Activated naive CD4-positive, alpha-beta T cell treated with anti-CD3 and anti-CD28 coated beads, Interleukin-2, amount 50 U/mL, for 16 hours (primary cell): ENCODE results near the gene CCDC178.

Experiments
- DNase-seq: peaks from one replicate; pipeline ENCODE4 v3.0.0-alpha.2; 2020

Gene CCDC178

GRCh38 chr18:33113416-33113815, 327.1 kb downstream of the CCDC178 start:
- DNase-seq: no peak

GRCh38 chr18:33107511-33107910, 333.0 kb downstream of the CCDC178 start:
- no peak for DNase-seq

- DNase-seq: no peak
Observed at GRCh38 chr18:33101316-33101715, 339.2 kb downstream of the CCDC178 start.

GRCh38 chr18:33099626-33100025, 340.9 kb downstream of the CCDC178 start:
- no peak for DNase-seq

- no peak for DNase-seq
Observed at GRCh38 chr18:33097126-33097525, 343.4 kb downstream of the CCDC178 start.

GRCh38 chr18:33090461-33090860, 350.1 kb downstream of the CCDC178 start:
- DNase-seq: no peak

GRCh38 chr18:33076601-33077000, 363.9 kb downstream of the CCDC178 start:
- DNase-seq: no peak

- DNase-seq: no peak
Observed at GRCh38 chr18:33074125-33074524, 366.4 kb downstream of the CCDC178 start.

- DNase-seq: no peak
Observed at GRCh38 chr18:33062834-33063364, 377.6 kb downstream of the CCDC178 start.

- DNase-seq: no peak
Observed at GRCh38 chr18:33052886-33053285, 387.6 kb downstream of the CCDC178 start.

GRCh38 chr18:33051407-33051806, 389.1 kb downstream of the CCDC178 start:
- no peak for DNase-seq

- DNase-seq: no peak
Observed at GRCh38 chr18:33040213-33040612, 400.3 kb downstream of the CCDC178 start.

- no peak for DNase-seq
Observed at GRCh38 chr18:33034945-33035344, 405.6 kb downstream of the CCDC178 start.

- DNase-seq: no peak
Observed at GRCh38 chr18:33034212-33034611, 406.3 kb downstream of the CCDC178 start.

GRCh38 chr18:33022370-33022769, 418.2 kb downstream of the CCDC178 start:
- no peak for DNase-seq

- DNase-seq: no peak
Observed at GRCh38 chr18:33020877-33021276, 419.6 kb downstream of the CCDC178 start.

GRCh38 chr18:33014060-33014796, 426.3 kb downstream of the CCDC178 start:
- DNase-seq: no peak

GRCh38 chr18:33010149-33010548, 430.4 kb downstream of the CCDC178 start:
- no peak for DNase-seq

- DNase-seq: no peak
Observed at GRCh38 chr18:32998921-32999320, 441.6 kb downstream of the CCDC178 start.

- DNase-seq: no peak
Observed at GRCh38 chr18:32998285-32998684, 442.2 kb downstream of the CCDC178 start.

- DNase-seq: no peak
Observed at GRCh38 chr18:32983721-32984120, 456.8 kb downstream of the CCDC178 start.

GRCh38 chr18:32980896-32981295, 459.6 kb downstream of the CCDC178 start:
- no peak for DNase-seq

GRCh38 chr18:32975501-32975900, 465.0 kb downstream of the CCDC178 start:
- DNase-seq: no peak

- DNase-seq: no peak
Observed at GRCh38 chr18:32975163-32975436, 465.4 kb downstream of the CCDC178 start.
